BJ (cell line): ENCODE measurements around the gene KRR1. TPM values are rescaled to one million over a fixed set of nuclear protein-coding genes. Genes with fewer than 3 reads are reported as not detected.

Source experiments
- CTCF ChIA-PET: fragments of 350-600 bp; formaldehyde crosslinking; extraction: SDS; loops from one replicate; lab custom pipeline; 2021; ENCODE audit warnings: antibody characterized with exemption, inconsistent platforms; lab: Yijun Ruan, JAX
- POLR2A ChIA-PET: fragments of 300-600 bp; sonication (Branson Sonifier 250); formaldehyde crosslinking; extraction: SDS; loops from one replicate; lab custom pipeline; 2021; ENCODE audit warnings: antibody characterized with exemption; lab: Charles Lee
- DNase-seq: peaks from one replicate; pipeline ENCODE4 v3.0.0-alpha.2; 2011; ENCODE audit warnings: low read depth
- H3K27me3 ChIP-seq: 2 replicates; pipeline ENCODE4 v1.6.0; 2011; ENCODE audit warnings: low read length; ENCODE audit not compliant: control insufficient read depth, insufficient read depth
- H3K36me3 ChIP-seq: 2 replicates; pipeline ENCODE4 v1.5.1; 2011; ENCODE audit warnings: low read length; ENCODE audit not compliant: control insufficient read depth, insufficient read depth
- H3K4me3 ChIP-seq: 2 replicates; pipeline ENCODE4 v1.5.1; 2011; ENCODE audit warnings: low read depth, mild to moderate bottlenecking, control low read depth, low read length
- CTCF ChIP-seq: IDR thresholded peaks from 2 replicates; pipeline ENCODE4 v1.5.1; 2011; ENCODE audit warnings: low read depth, mild to moderate bottlenecking, control low read depth, inconsistent platforms, low read length, moderate library complexity; ENCODE audit not compliant: insufficient read depth
- polyA plus RNA-seq: library from polyadenylated mRNA; depleted of rRNA; stranded (reverse); fragments of >200 nt; gene quantifications from 2 replicates; pipeline ENCODE4 v1.2.3, GENCODE V29; 2011

The KRR1 gene
- polyA plus RNA-seq, 1 experiment = 10.4 TPM

- TF ChIP-seq CTCF = no peak
- Histone ChIP-seq H3K4me3 (no peak overlapping the region), H3K27me3 (no peaks in the 10 kb centered on the region), H3K36me3 (no peaks in the 10 kb centered on the region)
- ChIA-PET CTCF (no interaction called here), POLR2A (no interaction called here)
- no peak for DNase-seq
These were observed 38.6 kb upstream of the KRR1 start for GRCh38 chr12:75549989-75550388.

GRCh38 chr12:75548879-75549278 lies 37.5 kb upstream of the KRR1 start:
- no peak for DNase-seq
- Histone ChIP-seq H3K36me3 (no peaks in the 10 kb centered on the region), H3K27me3 (no peaks in the 10 kb centered on the region), H3K4me3 (no peak overlapping the region)
- CTCF ChIA-PET = interaction anchor here (1.1 kb wide), 1 partner anchor 482 kb away, joined by 4 read pairs; the partner anchor contains the start of gene PHLDA1
- POLR2A ChIA-PET = no interaction called here
- no peak for TF ChIP-seq CTCF

GRCh38 chr12:75545636-75546035 lies 34.2 kb upstream of the KRR1 start:
- Histone ChIP-seq H3K27me3 (no peaks in the 10 kb centered on the region), H3K36me3 (no peaks in the 10 kb centered on the region), H3K4me3 (no peak overlapping the region)
- no peak for DNase-seq
- ChIA-PET POLR2A (no interaction called here), CTCF (interaction anchor here (1.9 kb wide), 1 partner anchor 19 kb away, joined by 5 read pairs; no protein-coding TSS in a partner anchor)
- TF ChIP-seq CTCF = no peak

GRCh38 chr12:75543529-75543928 lies 32.1 kb upstream of the KRR1 start:
- Histone ChIP-seq H3K4me3 (no peak overlapping the region), H3K27me3 (no peaks in the 10 kb centered on the region), H3K36me3 (no peaks in the 10 kb centered on the region)
- no peak for TF ChIP-seq CTCF
- DNase-seq = no peak
- ChIA-PET CTCF (interaction anchor here (0.6 to 1.0 kb wide), 2 partner anchors 10 to 17 kb away, joined by 3 to 4 read pairs; no protein-coding TSS in a partner anchor), POLR2A (interaction anchor here (0.6 kb wide), 1 partner anchor 390 kb away, joined by 3 read pairs; no protein-coding TSS in a partner anchor)

GRCh38 chr12:75542942-75543341 lies 31.5 kb upstream of the KRR1 start:
- no peak for DNase-seq
- Histone ChIP-seq H3K36me3 (no peaks in the 10 kb centered on the region), H3K27me3 (no peaks in the 10 kb centered on the region), H3K4me3 (no peak overlapping the region)
- POLR2A ChIA-PET = interaction anchor here (0.6 kb wide), 1 partner anchor 391 kb away, joined by 3 read pairs; no protein-coding TSS in a partner anchor
- TF ChIP-seq CTCF = no peak
- CTCF ChIA-PET = interaction anchor here (1.0 kb wide), 1 partner anchor 9 kb away, joined by 4 read pairs; no protein-coding TSS in a partner anchor
